Measurements from ENCODE around the gene IRX6. TPM values are rescaled to one million over a fixed set of nuclear protein-coding genes. Genes with fewer than 3 reads are reported as not detected.

Gene IRX6
- total and polyA plus RNA-seq, 8 donors = 0.02 to 0.08 (median 0.04) TPM; not detected in 5

GRCh38 chr16:55294931-55295342 is 29.1 kb upstream of the IRX6 start:
- intact Hi-C loops (cut with DNase I) = no loop called here
- TF ChIP-seq, protein P1, sequence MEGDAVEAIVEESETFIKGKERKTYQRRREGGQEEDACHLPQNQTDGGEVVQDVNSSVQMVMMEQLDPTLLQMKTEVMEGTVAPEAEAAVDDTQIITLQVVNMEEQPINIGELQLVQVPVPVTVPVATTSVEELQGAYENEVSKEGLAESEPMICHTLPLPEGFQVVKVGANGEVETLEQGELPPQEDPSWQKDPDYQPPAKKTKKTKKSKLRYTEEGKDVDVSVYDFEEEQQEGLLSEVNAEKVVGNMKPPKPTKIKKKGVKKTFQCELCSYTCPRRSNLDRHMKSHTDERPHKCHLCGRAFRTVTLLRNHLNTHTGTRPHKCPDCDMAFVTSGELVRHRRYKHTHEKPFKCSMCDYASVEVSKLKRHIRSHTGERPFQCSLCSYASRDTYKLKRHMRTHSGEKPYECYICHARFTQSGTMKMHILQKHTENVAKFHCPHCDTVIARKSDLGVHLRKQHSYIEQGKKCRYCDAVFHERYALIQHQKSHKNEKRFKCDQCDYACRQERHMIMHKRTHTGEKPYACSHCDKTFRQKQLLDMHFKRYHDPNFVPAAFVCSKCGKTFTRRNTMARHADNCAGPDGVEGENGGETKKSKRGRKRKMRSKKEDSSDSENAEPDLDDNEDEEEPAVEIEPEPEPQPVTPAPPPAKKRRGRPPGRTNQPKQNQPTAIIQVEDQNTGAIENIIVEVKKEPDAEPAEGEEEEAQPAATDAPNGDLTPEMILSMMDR (IDR thresholded peaks at IDR 0.05) = no peak
- H3K4me1 ChIP-seq = no peaks in the 10 kb centered on the region
- no peak overlapping the region for H3K4me3 ChIP-seq
- ATAC-seq (no peak), DNase-seq (no peak), FAIRE-seq (no peak)
- WGBS, 2 donors = 52 to 56% methylated on average over 4 of the region's 4 CpGs
- no peaks in the 10 kb centered on the region for H3K9me3 ChIP-seq
- no peaks in the 10 kb centered on the region for H3K27me3 ChIP-seq
- H3K27ac ChIP-seq = no peak overlapping the region
- no peaks in the 10 kb centered on the region for H3K36me3 ChIP-seq

DNA sequence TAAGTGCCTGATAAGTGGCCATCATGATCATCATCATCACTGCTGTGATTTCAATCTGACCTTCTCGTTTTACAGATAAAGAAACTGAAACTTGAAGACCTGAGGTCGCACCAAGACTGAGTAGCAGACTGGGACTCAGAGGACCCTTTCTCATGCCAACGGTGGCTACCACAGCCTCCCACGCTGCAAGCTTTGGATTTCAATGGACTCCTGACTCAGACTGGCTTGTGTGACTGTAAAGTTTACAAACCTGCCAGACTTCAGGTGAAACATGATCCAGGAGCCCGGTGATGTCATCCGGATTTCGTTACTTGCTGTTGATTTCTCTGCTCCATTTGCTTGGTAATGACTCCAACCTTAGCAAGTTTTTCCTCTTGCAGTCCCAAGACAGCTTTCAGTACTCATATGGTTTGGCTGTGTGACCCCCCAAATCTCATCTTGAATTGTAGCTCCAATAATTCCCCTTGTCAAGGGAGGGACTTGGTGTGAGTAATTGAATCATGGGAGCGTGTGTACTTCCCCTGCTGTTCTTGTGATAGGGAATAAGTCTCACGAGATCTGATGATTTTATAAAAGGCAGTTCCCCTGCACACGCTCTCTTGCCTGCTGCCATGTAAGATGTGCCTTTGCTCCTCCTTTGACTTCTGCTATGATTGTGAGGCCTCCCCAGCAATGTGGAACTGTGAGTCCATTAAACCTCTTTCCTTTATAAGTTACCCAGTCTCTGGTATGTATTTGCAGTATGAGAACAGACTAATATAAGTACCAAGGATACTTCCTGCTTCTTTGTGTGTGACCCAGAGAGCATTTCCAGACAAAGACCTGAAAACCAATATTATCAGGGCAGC is 26.7 kb upstream of the IRX6 start:
- intact Hi-C loops (cut with DNase I) = no loop called here
- no peaks in the 10 kb centered on the region for H3K4me1 ChIP-seq
- no peak for FAIRE-seq
- no peaks in the 10 kb centered on the region for H3K27me3 ChIP-seq
- 64 to 67% methylated on average over 10 of the region's 10 CpGs for WGBS, 2 donors
- H3K27ac ChIP-seq = no peak overlapping the region
- no peak overlapping the region for H3K4me3 ChIP-seq
- H3K36me3 ChIP-seq = no peaks in the 10 kb centered on the region
- TF ChIP-seq, protein P1 (IDR thresholded peaks at IDR 0.05) = no peak
- ATAC-seq = no peak
- DNase-seq = no peak
- no peaks in the 10 kb centered on the region for H3K9me3 ChIP-seq

DNA sequence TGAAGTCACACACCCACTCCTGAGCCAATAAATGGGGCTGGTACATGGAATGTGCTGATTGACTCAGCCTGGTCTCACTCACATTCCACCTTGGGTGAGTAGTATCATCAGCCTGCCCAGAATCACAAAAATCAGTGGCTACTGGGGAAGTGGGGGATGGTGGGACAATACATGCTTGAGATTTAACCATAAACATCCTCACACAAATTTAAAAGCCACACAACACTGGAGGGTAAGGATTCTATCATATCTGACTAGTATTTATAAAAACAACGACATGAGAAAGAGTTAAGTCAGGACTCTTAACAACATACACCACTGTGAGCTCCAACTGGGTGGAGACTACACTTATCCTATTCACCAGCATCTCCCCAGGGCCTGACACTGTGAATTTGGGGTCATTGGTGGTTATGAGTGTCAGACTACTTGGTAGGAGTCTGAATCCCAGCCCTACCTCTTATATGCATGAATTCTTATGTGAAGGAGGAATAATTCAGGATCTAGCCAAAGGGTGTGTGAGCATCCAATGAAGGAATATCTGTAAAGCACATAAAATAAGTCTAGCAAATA is 26.0 kb upstream of the IRX6 start:
- Histone ChIP-seq H3K27ac (no peak overlapping the region), H3K4me1 (no peaks in the 10 kb centered on the region), H3K27me3 (no peaks in the 10 kb centered on the region), H3K4me3 (no peak overlapping the region), H3K36me3 (no peaks in the 10 kb centered on the region), H3K9me3 (no peaks in the 10 kb centered on the region)
- WGBS, 2 donors = 0% methylated on average over 1 of the region's 1 CpG
- TF ChIP-seq, protein P1 (IDR thresholded peaks at IDR 0.05) = no peak
- intact Hi-C loops (cut with DNase I) = no loop called here
- no peak for FAIRE-seq
- no peak for DNase-seq
- no peak for ATAC-seq

- FAIRE-seq (no peak), ATAC-seq (no peak), DNase-seq (no peak)
- TF ChIP-seq, protein P1 (IDR thresholded peaks at IDR 0.05) = no peak
- no peaks in the 10 kb centered on the region for H3K36me3 ChIP-seq
- 53 to 62% methylated on average over 11 of the region's 11 CpGs for WGBS, 2 donors
- no peaks in the 10 kb centered on the region for H3K4me1 ChIP-seq
- no peak overlapping the region for H3K27ac ChIP-seq
- H3K27me3 ChIP-seq = no peaks in the 10 kb centered on the region
- H3K9me3 ChIP-seq = no peaks in the 10 kb centered on the region
- H3K4me3 ChIP-seq = no peak overlapping the region
- intact Hi-C loops (cut with DNase I) = no loop called here
Observed at GRCh38 chr16:55301385-55302008, 22.5 kb upstream of the IRX6 start.

Data from pancreas (tissue), 10 donors.